ENCODE results near the gene ATAD5.
"Not testable (repeated sequence)": the region's sequence is repeated elsewhere in the genome, so short reads cannot be mapped to it uniquely, and the experiment has no call there.

The ATAD5 gene

DNA sequence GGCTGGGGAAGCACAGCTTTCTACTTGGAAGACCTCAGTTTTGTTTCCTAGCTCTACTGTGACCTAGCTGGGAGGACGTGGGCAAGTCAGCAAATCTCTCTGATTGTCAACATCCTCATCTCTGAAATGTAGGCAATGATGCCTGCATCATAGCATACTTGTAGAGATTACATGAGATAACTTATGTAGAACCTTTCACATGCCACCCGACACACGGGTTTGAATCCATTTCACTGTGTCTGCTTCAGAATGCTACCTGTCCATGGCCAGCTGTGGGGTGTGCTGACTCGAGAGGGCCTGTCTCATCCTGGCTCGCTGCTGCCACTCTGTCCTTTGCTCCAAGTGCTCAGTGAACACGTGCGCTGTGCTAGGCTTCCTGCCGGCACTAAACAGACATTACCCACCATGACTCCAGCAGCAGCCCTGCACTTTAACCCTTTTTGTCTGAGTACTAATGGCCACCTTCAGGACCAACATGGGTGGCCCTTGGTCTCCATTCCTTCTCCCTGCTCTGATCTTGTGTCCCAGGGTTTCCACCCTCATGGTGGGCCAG is 97.4 kb downstream of the ATAD5 start:
- Histone ChIP-seq H3K4me2 (ENCODE audit: low read length) (no peak overlapping the region), H3K36me3 (ENCODE audit: control insufficient read depth, low read length) (no peaks in the 10 kb centered on the region), H4K20me1 (ENCODE audit: control insufficient read depth, insufficient read depth, low read depth, low read length) (no peaks in the 10 kb centered on the region), H3K27ac (ENCODE audit: low read depth, low read length) (no peak overlapping the region), H3F3A (ENCODE audit: control insufficient read depth, insufficient read depth) (no peaks in the 10 kb centered on the region), H3K79me2 (ENCODE audit: control insufficient read depth, low read length) (no peaks in the 10 kb centered on the region), H3K4me3 (ENCODE audit: low read length) (no peak overlapping the region), H3K9me2 (replicated peaks; ENCODE audit: control insufficient read depth, low read length) (no peaks in the 10 kb centered on the region), H3K9me3 (ENCODE audit: control insufficient read depth, insufficient read depth, low read length) (no peaks in the 10 kb centered on the region), H3K27me3 (ENCODE audit: control insufficient read depth, low read length) (peaks cover 5% of the 10 kb centered on the region; the same call in 1 of the 2 replicates), H3K4me1 (ENCODE audit: control insufficient read depth, low read length) (peaks cover 5% of the 10 kb centered on the region)
- TF ChIP-seq EZH2phosphoT487 (IDR thresholded peaks at IDR 0.05; ENCODE audit: borderline replicate concordance, low read length) (no peak), CTCF (IDR thresholded peaks at IDR 0.05; ENCODE audit: low read depth, low read length, poor library complexity, severe bottlenecking) (no peak)

GRCh38 chr17:30929861-30930260 is 98.1 kb downstream of the ATAD5 start:
- not testable (repeated sequence) for H3K79me2 ChIP-seq (ENCODE audit: control insufficient read depth, low read length); H3K27ac ChIP-seq (ENCODE audit: low read depth, low read length); H3K4me1 ChIP-seq (ENCODE audit: control insufficient read depth, low read length); H3K9me2 ChIP-seq (replicated peaks; ENCODE audit: control insufficient read depth, low read length); H3K4me2 ChIP-seq (ENCODE audit: low read length); H3K9me3 ChIP-seq (ENCODE audit: control insufficient read depth, insufficient read depth, low read length); H3F3A ChIP-seq (ENCODE audit: control insufficient read depth, insufficient read depth); H3K27me3 ChIP-seq (ENCODE audit: control insufficient read depth, low read length); H3K36me3 ChIP-seq (ENCODE audit: control insufficient read depth, low read length); H4K20me1 ChIP-seq (ENCODE audit: control insufficient read depth, insufficient read depth, low read depth, low read length); H3K4me3 ChIP-seq (ENCODE audit: low read length)

DNA sequence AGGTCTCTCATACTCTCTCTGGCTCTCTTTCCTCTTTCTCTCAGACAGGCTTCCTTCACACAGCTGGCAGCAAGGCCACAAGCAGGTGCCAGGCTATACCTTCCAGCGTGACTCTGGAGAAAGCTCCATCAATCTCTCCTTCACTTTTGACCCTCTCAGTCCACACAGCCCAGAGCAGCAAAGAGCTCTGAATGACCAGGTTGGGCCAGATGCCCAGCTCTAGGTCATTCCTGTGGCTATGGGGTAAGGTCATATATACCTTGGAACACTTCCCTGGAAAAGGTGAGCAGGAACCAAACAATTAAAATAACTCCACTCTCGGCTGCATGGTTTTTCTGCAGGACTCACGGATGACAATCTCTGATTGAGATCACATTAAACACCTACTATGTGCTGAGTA is 98.7 kb downstream of the ATAD5 start:
- peaks cover 5% of the 10 kb centered on the region for H3K4me1 ChIP-seq (ENCODE audit: control insufficient read depth, low read length)
- H3K79me2 ChIP-seq (ENCODE audit: control insufficient read depth, low read length), result no peaks in the 10 kb centered on the region
- H3K9me2 ChIP-seq (replicated peaks; ENCODE audit: control insufficient read depth, low read length), result no peaks in the 10 kb centered on the region
- H3K27ac ChIP-seq (ENCODE audit: low read depth, low read length), result no peak overlapping the region
- no peaks in the 10 kb centered on the region for H3K9me3 ChIP-seq (ENCODE audit: control insufficient read depth, insufficient read depth, low read length)
- no peaks in the 10 kb centered on the region for H3K27me3 ChIP-seq (ENCODE audit: control insufficient read depth, low read length)
- no peak overlapping the region for H3K4me2 ChIP-seq (ENCODE audit: low read length)
- TF ChIP-seq EZH2phosphoT487 (IDR thresholded peaks at IDR 0.05; ENCODE audit: borderline replicate concordance, low read length) (no peak), CTCF (IDR thresholded peaks at IDR 0.05; ENCODE audit: low read depth, low read length, poor library complexity, severe bottlenecking) (no peak)
- H3K4me3 ChIP-seq (ENCODE audit: low read length), result no peak overlapping the region
- no peaks in the 10 kb centered on the region for H3F3A ChIP-seq (ENCODE audit: control insufficient read depth, insufficient read depth)
- H3K36me3 ChIP-seq (ENCODE audit: control insufficient read depth, low read length), result no peaks in the 10 kb centered on the region
- H4K20me1 ChIP-seq (ENCODE audit: control insufficient read depth, insufficient read depth, low read depth, low read length), result no peaks in the 10 kb centered on the region

GRCh38 chr17:30931582-30931981 is 99.8 kb downstream of the ATAD5 start:
- not testable (repeated sequence) for H3F3A ChIP-seq (ENCODE audit: control insufficient read depth, insufficient read depth); H3K27me3 ChIP-seq (ENCODE audit: control insufficient read depth, low read length); H4K20me1 ChIP-seq (ENCODE audit: control insufficient read depth, insufficient read depth, low read depth, low read length); H3K4me3 ChIP-seq (ENCODE audit: low read length); H3K4me1 ChIP-seq (ENCODE audit: control insufficient read depth, low read length); H3K27ac ChIP-seq (ENCODE audit: low read depth, low read length); H3K9me3 ChIP-seq (ENCODE audit: control insufficient read depth, insufficient read depth, low read length); H3K9me2 ChIP-seq (replicated peaks; ENCODE audit: control insufficient read depth, low read length); H3K79me2 ChIP-seq (ENCODE audit: control insufficient read depth, low read length); H3K4me2 ChIP-seq (ENCODE audit: low read length); H3K36me3 ChIP-seq (ENCODE audit: control insufficient read depth, low read length)

Measured in DOHH2 (cell line).